Upper lobe of left lung (tissue), 4 donors: ENCODE results near the gene TGFB1I1.

Experiments
- CTCF ChIP-seq, 6 experiments: fragments of 450-650 bp in 4 of 6; fragments of 200-600 bp in 2 of 6; sonication (generic) in 2 of 6; IDR thresholded peaks; one replicate each; pipeline ENCODE4 v1.5.1; 2016 to 2019; ENCODE audit warnings: antibody characterized with exemption in 6 of 6
- EP300 ChIP-seq, 4 donors: sonication (generic); formaldehyde crosslinking; IDR thresholded peaks; one replicate each; pipeline ENCODE4 v1.5.1; 2017; ENCODE audit warnings: antibody characterized with exemption in 4 of 4, control low read depth in 2 of 4
- POLR2A ChIP-seq, 4 donors: fragments of 450-650 bp; IDR thresholded peaks; one replicate each; pipeline ENCODE4 v1.5.1; 2016 to 2017; ENCODE audit warnings: antibody characterized with exemption in 4 of 4, mild to moderate bottlenecking in 2 of 4
- POLR2AphosphoS5 ChIP-seq, 2 donors: sonication (generic); formaldehyde crosslinking; IDR thresholded peaks; one replicate each; pipeline ENCODE4 v1.5.1; 2017; ENCODE audit warnings: antibody characterized with exemption in 2 of 2

GRCh38 chr16:31522071-31522470 lies 50.1 kb downstream of the TGFB1I1 start:
- no peak for TF ChIP-seq CTCF (IDR thresholded peaks at IDR 0.05)
- TF ChIP-seq POLR2A (IDR thresholded peaks at IDR 0.05), result no peak
- no peak for TF ChIP-seq EP300 (IDR thresholded peaks at IDR 0.05)
- TF ChIP-seq POLR2AphosphoS5 (IDR thresholded peaks at IDR 0.05), result no peak
